ENCODE results near the gene FRS3.

FRS3 gene

GRCh38 chr6:41796474-41796873 is 16.8 kb upstream of the FRS3 start:
- no peaks in the 10 kb centered on the region for H4K20me1 ChIP-seq (ENCODE audit: insufficient read depth)
- H3K4me2 ChIP-seq = no peak overlapping the region
- H3K9ac ChIP-seq = no peak overlapping the region
- no peaks in the 10 kb centered on the region for H3K79me2 ChIP-seq (ENCODE audit: insufficient read depth, low read depth)
- H3K27me3 ChIP-seq (ENCODE audit: insufficient read depth, low read depth) = no peaks in the 10 kb centered on the region
- H3K4me3 ChIP-seq (IDR thresholded peaks at IDR 0.05; ENCODE audit: insufficient read depth, low read depth, low read length) = no peak overlapping the region
- H3K27ac ChIP-seq = no peak overlapping the region
- no peak for TF ChIP-seq CTCF (conservative IDR thresholded peaks at IDR 0.05; ENCODE audit: low read depth, low read length)
- no peaks in the 10 kb centered on the region for H3K36me3 ChIP-seq (ENCODE audit: insufficient read depth)
- H3K4me1 ChIP-seq (ENCODE audit: low read depth, poor library complexity, severe bottlenecking) = no peaks in the 10 kb centered on the region
- no peak overlapping the region for H2AFZ ChIP-seq (ENCODE audit: low read depth)

GRCh38 chr6:41791984-41792383 is 12.3 kb upstream of the FRS3 start:
- no peak overlapping the region for H3K4me2 ChIP-seq
- no peak overlapping the region for H3K9ac ChIP-seq
- no peaks in the 10 kb centered on the region for H3K27me3 ChIP-seq (ENCODE audit: insufficient read depth, low read depth)
- peaks cover 9% of the 10 kb centered on the region for H3K4me1 ChIP-seq (ENCODE audit: low read depth, poor library complexity, severe bottlenecking)
- no peaks in the 10 kb centered on the region for H4K20me1 ChIP-seq (ENCODE audit: insufficient read depth)
- no peak overlapping the region for H2AFZ ChIP-seq (ENCODE audit: low read depth)
- H3K27ac ChIP-seq = no peak overlapping the region
- no peaks in the 10 kb centered on the region for H3K36me3 ChIP-seq (ENCODE audit: insufficient read depth)
- no peak for TF ChIP-seq CTCF (conservative IDR thresholded peaks at IDR 0.05; ENCODE audit: low read depth, low read length)
- peaks cover 21% of the 10 kb centered on the region for H3K79me2 ChIP-seq (ENCODE audit: insufficient read depth, low read depth)
- H3K4me3 ChIP-seq (IDR thresholded peaks at IDR 0.05; ENCODE audit: insufficient read depth, low read depth, low read length) = no peak overlapping the region

GRCh38 chr6:41791305-41791704 is 11.6 kb upstream of the FRS3 start:
- Histone ChIP-seq H3K4me2 (no peak overlapping the region), H3K4me3 (IDR thresholded peaks at IDR 0.05; ENCODE audit: insufficient read depth, low read depth, low read length) (no peak overlapping the region), H3K36me3 (ENCODE audit: insufficient read depth) (no peaks in the 10 kb centered on the region), H2AFZ (ENCODE audit: low read depth) (no peak overlapping the region), H4K20me1 (ENCODE audit: insufficient read depth) (no peaks in the 10 kb centered on the region), H3K27ac (no peak overlapping the region), H3K4me1 (ENCODE audit: low read depth, poor library complexity, severe bottlenecking) (peaks cover 9% of the 10 kb centered on the region), H3K79me2 (ENCODE audit: insufficient read depth, low read depth) (peaks cover 21% of the 10 kb centered on the region), H3K9ac (no peak overlapping the region), H3K27me3 (ENCODE audit: insufficient read depth, low read depth) (no peaks in the 10 kb centered on the region)
- no peak for TF ChIP-seq CTCF (conservative IDR thresholded peaks at IDR 0.05; ENCODE audit: low read depth, low read length)

GRCh38 chr6:41790045-41790444 is 10.3 kb upstream of the FRS3 start:
- TF ChIP-seq CTCF (conservative IDR thresholded peaks at IDR 0.05; ENCODE audit: low read depth, low read length) = no peak
- no peak overlapping the region for H2AFZ ChIP-seq (ENCODE audit: low read depth)
- no peak overlapping the region for H3K9ac ChIP-seq
- H3K4me1 ChIP-seq (ENCODE audit: low read depth, poor library complexity, severe bottlenecking) = peaks cover 14% of the 10 kb centered on the region
- peaks cover 4% of the 10 kb centered on the region; the same call in 1 of the 2 replicates for H3K27me3 ChIP-seq (ENCODE audit: insufficient read depth, low read depth)
- H4K20me1 ChIP-seq (ENCODE audit: insufficient read depth) = no peaks in the 10 kb centered on the region
- H3K36me3 ChIP-seq (ENCODE audit: insufficient read depth) = no peaks in the 10 kb centered on the region
- peaks cover 21% of the 10 kb centered on the region for H3K79me2 ChIP-seq (ENCODE audit: insufficient read depth, low read depth)
- H3K27ac ChIP-seq = no peak overlapping the region
- no peak overlapping the region for H3K4me2 ChIP-seq
- no peak overlapping the region for H3K4me3 ChIP-seq (IDR thresholded peaks at IDR 0.05; ENCODE audit: insufficient read depth, low read depth, low read length)

- Histone ChIP-seq H4K20me1 (ENCODE audit: insufficient read depth) (no peaks in the 10 kb centered on the region), H3K27me3 (ENCODE audit: insufficient read depth, low read depth) (peaks cover 9% of the 10 kb centered on the region; the same call in 1 of the 2 replicates), H3K4me1 (ENCODE audit: low read depth, poor library complexity, severe bottlenecking) (peaks cover 14% of the 10 kb centered on the region), H3K4me3 (IDR thresholded peaks at IDR 0.05; ENCODE audit: insufficient read depth, low read depth, low read length) (no peak overlapping the region), H3K79me2 (ENCODE audit: insufficient read depth, low read depth) (peaks cover 21% of the 10 kb centered on the region), H3K4me2 (no peak overlapping the region), H3K36me3 (ENCODE audit: insufficient read depth) (no peaks in the 10 kb centered on the region), H3K27ac (no peak overlapping the region), H2AFZ (ENCODE audit: low read depth) (no peak overlapping the region), H3K9ac (no peak overlapping the region)
- no peak for TF ChIP-seq CTCF (conservative IDR thresholded peaks at IDR 0.05; ENCODE audit: low read depth, low read length)
Observed at GRCh38 chr6:41789390-41789724, 9.7 kb upstream of the FRS3 start.

Data from KMS-11 (cell line).